Neuronal stem cell (in vitro differentiated cells): ENCODE measurements around the gene THOC5.

ENCODE experiments used
- DNase-seq: peaks from one replicate; pipeline ENCODE4 v3.0.0-alpha.2; 2013; ENCODE audit warnings: low spot score
- H2AFZ ChIP-seq: one replicate; pipeline ENCODE4 v1.6.1; 2013; ENCODE audit warnings: mild to moderate bottlenecking, low read length, inconsistent platforms
- H2AK5ac ChIP-seq: 2 replicates; pipeline ENCODE4 v1.6.1; 2013; ENCODE audit warnings: low read depth, mild to moderate bottlenecking, inconsistent platforms, low read length, moderate library complexity, mixed read lengths
- H2BK120ac ChIP-seq: 2 replicates; pipeline ENCODE4 v1.6.1; 2013; ENCODE audit warnings: low read depth, mild to moderate bottlenecking, inconsistent platforms, low read length, moderate library complexity, mixed read lengths
- H2BK12ac ChIP-seq: one replicate; pipeline ENCODE4 v1.6.1; 2013; ENCODE audit warnings: low read length, inconsistent platforms
- H2BK15ac ChIP-seq: 2 replicates; pipeline ENCODE4 v1.6.1; 2013; ENCODE audit warnings: mild to moderate bottlenecking, low read length, inconsistent platforms, mixed read lengths
- H2BK5ac ChIP-seq: one replicate; pipeline ENCODE4 v1.6.1; 2013; ENCODE audit warnings: inconsistent platforms, mild to moderate bottlenecking, low read length, moderate library complexity
- H3K14ac ChIP-seq: one replicate; pipeline ENCODE4 v1.6.1; 2013; ENCODE audit warnings: low read length, inconsistent platforms
- H3K18ac ChIP-seq: 2 replicates; pipeline ENCODE4 v1.6.1; 2013; ENCODE audit warnings: low read length, inconsistent platforms
- H3K23ac ChIP-seq: 2 replicates; pipeline ENCODE4 v1.6.1; 2013; ENCODE audit warnings: low read depth, mild to moderate bottlenecking, mixed read lengths, low read length, inconsistent platforms; ENCODE audit not compliant: poor library complexity
- H3K27ac ChIP-seq: replicated peaks from 3 replicates; pipeline ENCODE4 v1.5.1; 2013; ENCODE audit warnings: low read length, inconsistent platforms
- H3K27me3 ChIP-seq, 3 experiments: 2 replicates each; pipeline ENCODE4 v1.6.1; 2013; ENCODE audit warnings: low read length in 3 of 3, mild to moderate bottlenecking in 2 of 3, inconsistent platforms in 1 of 3, low read depth in 1 of 3, mixed read lengths in 1 of 3, moderate library complexity in 1 of 3; ENCODE audit not compliant: control insufficient read depth in 3 of 3, insufficient read depth in 3 of 3
- H3K36me3 ChIP-seq, 2 donors: replicated peaks in 1 of 2; 2 replicates each; pipeline ENCODE4 v1.6.1; 2013; ENCODE audit warnings: low read length in 2 of 2; ENCODE audit not compliant: control insufficient read depth in 2 of 2, insufficient read depth in 2 of 2
- H3K4ac ChIP-seq: 2 replicates; pipeline ENCODE4 v1.6.1; 2013; ENCODE audit warnings: inconsistent platforms, mild to moderate bottlenecking, low read length, moderate library complexity
- H3K4me1 ChIP-seq, 2 donors: 1 replicate in 1 of 2; 2 replicates in 1 of 2; pipeline ENCODE4 v1.6.1; 2013; ENCODE audit warnings: low read length in 2 of 2, low read depth in 1 of 2; ENCODE audit not compliant: control insufficient read depth in 2 of 2, insufficient read depth in 1 of 2
- H3K4me2 ChIP-seq: one replicate; pipeline ENCODE4 v1.6.1; 2013; ENCODE audit warnings: mild to moderate bottlenecking, low read length, inconsistent platforms; ENCODE audit not compliant: insufficient read depth, poor library complexity, severe bottlenecking
- H3K4me3 ChIP-seq, 2 donors: 2 replicates each; pipeline ENCODE4 v1.5.1; 2013; ENCODE audit warnings: low read length in 2 of 2, mild to moderate bottlenecking in 2 of 2, inconsistent platforms in 1 of 2, moderate library complexity in 1 of 2
- H3K79me1 ChIP-seq: one replicate; pipeline ENCODE4 v1.6.1; 2013; ENCODE audit warnings: low read depth, mild to moderate bottlenecking, inconsistent platforms, low read length, moderate library complexity
- H3K9ac ChIP-seq: one replicate; pipeline ENCODE4 v1.6.1; 2013; ENCODE audit warnings: mild to moderate bottlenecking, low read depth, low read length, inconsistent platforms; ENCODE audit not compliant: poor library complexity
- H3K9me3 ChIP-seq, 2 donors: replicated peaks in 1 of 2; 2 replicates each; pipeline versions ENCODE3 to v1.6.1; 2013; ENCODE audit warnings: low read length in 2 of 2, mild to moderate bottlenecking in 2 of 2, inconsistent platforms in 1 of 2, low read depth in 1 of 2, mixed read lengths in 1 of 2, moderate library complexity in 1 of 2; ENCODE audit not compliant: control insufficient read depth in 2 of 2, insufficient read depth in 1 of 2
- H4K8ac ChIP-seq: one replicate; pipeline ENCODE4 v1.6.1; 2013; ENCODE audit warnings: low read depth, mild to moderate bottlenecking, inconsistent platforms, low read length, moderate library complexity
- H4K91ac ChIP-seq: one replicate; pipeline ENCODE4 v1.6.1; 2013; ENCODE audit warnings: low read length, low read depth, mild to moderate bottlenecking, inconsistent platforms; ENCODE audit not compliant: poor library complexity
- WGBS, 2 donors: extraction: QIAGEN DNeasy Blood & Tissue Kit; methylation state at CpG; one replicate each; pipeline ENCODE4 v1.1.7; 2013; ENCODE audit warnings: missing lambda C conversion rate in 2 of 2, mixed read lengths in 1 of 2; ENCODE audit not compliant: insufficient read length in 2 of 2, insufficient replicate concordance in 1 of 2; ENCODE audit errors: extremely low coverage in 2 of 2; 5-methylcytosine and 5-hydroxymethylcytosine counted together

The THOC5 gene

GRCh38 chr22:29523761-29524160 lies 29.8 kb downstream of the THOC5 start:
- H3K4ac ChIP-seq = no peak overlapping the region
- H2BK15ac ChIP-seq = no peak overlapping the region
- no peaks in the 10 kb centered on the region for H3K79me1 ChIP-seq
- no peak overlapping the region for H2AK5ac ChIP-seq
- H3K27ac ChIP-seq = no peak overlapping the region
- no peak overlapping the region for H2BK120ac ChIP-seq
- H3K4me3 ChIP-seq = no peak overlapping the region
- no peak overlapping the region for H2AFZ ChIP-seq
- H3K18ac ChIP-seq = no peak overlapping the region
- peaks cover 0 to 1% of the 10 kb centered on the region in 2 donors for H3K9me3 ChIP-seq
- H3K9ac ChIP-seq = no peak overlapping the region
- H3K4me1 ChIP-seq = no peaks in the 10 kb centered on the region
- no peak overlapping the region for H2BK5ac ChIP-seq
- H4K91ac ChIP-seq = no peak overlapping the region
- no CpG with 5 or more reads among the region's 2 CpGs for WGBS, 2 donors
- H4K8ac ChIP-seq = no peak overlapping the region
- H3K27me3 ChIP-seq = no peaks in the 10 kb centered on the region
- no peak overlapping the region for H3K23ac ChIP-seq
- peaks cover 52 to 92% of the 10 kb centered on the region in 2 donors for H3K36me3 ChIP-seq
- no peak overlapping the region for H3K4me2 ChIP-seq
- no peak for DNase-seq
- no peak overlapping the region for H3K14ac ChIP-seq
- no peak overlapping the region for H2BK12ac ChIP-seq

- Histone ChIP-seq H2BK120ac (no peak overlapping the region), H3K27me3 (no peaks in the 10 kb centered on the region), H2BK12ac (no peak overlapping the region), H3K4ac (no peak overlapping the region), H4K91ac (no peak overlapping the region), H2BK15ac (no peak overlapping the region), H3K4me2 (no peak overlapping the region), H3K18ac (no peak overlapping the region), H3K36me3 (peaks cover 61 to 92% of the 10 kb centered on the region in 2 donors), H3K4me1 (no peaks in the 10 kb centered on the region), H3K9me3 (peaks cover 0 to 1% of the 10 kb centered on the region in 2 donors), H3K23ac (no peak overlapping the region), H2BK5ac (no peak overlapping the region), H3K14ac (no peak overlapping the region), H3K27ac (no peak overlapping the region), H2AFZ (no peak overlapping the region), H3K4me3 (no peak overlapping the region), H3K9ac (no peak overlapping the region), H3K79me1 (no peaks in the 10 kb centered on the region), H4K8ac (no peak overlapping the region), H2AK5ac (no peak overlapping the region)
- WGBS, 2 donors = no CpG with 5 or more reads among the region's 7 CpGs
- DNase-seq = no peak
These were observed 32.0 kb downstream of the THOC5 start for GRCh38 chr22:29521526-29521925.

- DNase-seq = no peak
- Histone ChIP-seq H3K18ac (no peak overlapping the region), H2BK12ac (no peak overlapping the region), H2AK5ac (no peak overlapping the region), H4K8ac (no peak overlapping the region), H3K9ac (no peak overlapping the region), H3K4ac (no peak overlapping the region), H3K27me3 (no peaks in the 10 kb centered on the region), H3K79me1 (no peaks in the 10 kb centered on the region), H3K4me1 (no peaks in the 10 kb centered on the region), H3K14ac (no peak overlapping the region), H3K23ac (no peak overlapping the region), H3K4me2 (no peak overlapping the region), H2BK5ac (no peak overlapping the region), H3K9me3 (peaks cover 0 to 1% of the 10 kb centered on the region in 2 donors), H2BK15ac (no peak overlapping the region), H2AFZ (no peak overlapping the region), H3K4me3 (no peak overlapping the region), H2BK120ac (no peak overlapping the region), H3K36me3 (peaks cover 63 to 94% of the 10 kb centered on the region in 2 donors), H4K91ac (no peak overlapping the region), H3K27ac (no peak overlapping the region)
- WGBS, 2 donors = no CpG with 5 or more reads among the region's 4 CpGs
These were observed 32.7 kb downstream of the THOC5 start for GRCh38 chr22:29520851-29521250.

DNA sequence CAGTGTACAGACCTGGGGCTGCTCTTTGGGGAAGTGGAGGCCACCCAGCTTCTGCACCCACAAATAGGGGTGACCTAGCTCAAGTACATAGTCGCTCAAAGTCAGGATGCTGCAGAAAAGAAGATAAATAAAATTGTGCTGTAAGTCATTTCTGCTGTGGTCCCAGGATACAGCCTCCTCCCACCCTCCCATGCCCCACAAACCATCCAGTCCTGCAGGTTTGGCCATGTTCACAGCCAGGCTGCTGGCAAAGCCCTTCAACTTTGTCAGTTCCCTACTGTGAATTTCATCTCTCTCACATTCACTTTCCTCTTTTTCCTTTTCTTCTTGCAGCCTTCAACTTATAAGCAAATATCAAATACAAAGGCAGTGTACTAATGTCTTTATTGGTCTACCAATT lies 33.6 kb downstream of the THOC5 start:
- Histone ChIP-seq H3K4me3 (no peak overlapping the region), H4K91ac (no peak overlapping the region), H2BK12ac (no peak overlapping the region), H2AFZ (no peak overlapping the region), H4K8ac (no peak overlapping the region), H3K14ac (no peak overlapping the region), H2BK15ac (no peak overlapping the region), H3K4me1 (no peaks in the 10 kb centered on the region), H3K18ac (no peak overlapping the region), H3K27ac (no peak overlapping the region), H3K27me3 (no peaks in the 10 kb centered on the region), H3K36me3 (peaks cover 59 to 93% of the 10 kb centered on the region in 2 donors), H2AK5ac (no peak overlapping the region), H2BK120ac (no peak overlapping the region), H3K9me3 (no peaks in the 10 kb centered on the region), H3K4me2 (no peak overlapping the region), H3K79me1 (no peaks in the 10 kb centered on the region), H3K4ac (no peak overlapping the region), H3K23ac (no peak overlapping the region), H2BK5ac (no peak overlapping the region), H3K9ac (no peak overlapping the region)
- DNase-seq = no peak
- no CpG with 5 or more reads among the region's 1 CpG for WGBS, 2 donors
